Measurements from ENCODE around the gene TMEM109. TPM values are rescaled to one million over a fixed set of nuclear protein-coding genes. Genes with fewer than 3 reads are reported as not detected.

The TMEM109 gene, protein sequence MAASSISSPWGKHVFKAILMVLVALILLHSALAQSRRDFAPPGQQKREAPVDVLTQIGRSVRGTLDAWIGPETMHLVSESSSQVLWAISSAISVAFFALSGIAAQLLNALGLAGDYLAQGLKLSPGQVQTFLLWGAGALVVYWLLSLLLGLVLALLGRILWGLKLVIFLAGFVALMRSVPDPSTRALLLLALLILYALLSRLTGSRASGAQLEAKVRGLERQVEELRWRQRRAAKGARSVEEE
- total RNA-seq = 117 and 121 TPM in 2 replicates

DNA sequence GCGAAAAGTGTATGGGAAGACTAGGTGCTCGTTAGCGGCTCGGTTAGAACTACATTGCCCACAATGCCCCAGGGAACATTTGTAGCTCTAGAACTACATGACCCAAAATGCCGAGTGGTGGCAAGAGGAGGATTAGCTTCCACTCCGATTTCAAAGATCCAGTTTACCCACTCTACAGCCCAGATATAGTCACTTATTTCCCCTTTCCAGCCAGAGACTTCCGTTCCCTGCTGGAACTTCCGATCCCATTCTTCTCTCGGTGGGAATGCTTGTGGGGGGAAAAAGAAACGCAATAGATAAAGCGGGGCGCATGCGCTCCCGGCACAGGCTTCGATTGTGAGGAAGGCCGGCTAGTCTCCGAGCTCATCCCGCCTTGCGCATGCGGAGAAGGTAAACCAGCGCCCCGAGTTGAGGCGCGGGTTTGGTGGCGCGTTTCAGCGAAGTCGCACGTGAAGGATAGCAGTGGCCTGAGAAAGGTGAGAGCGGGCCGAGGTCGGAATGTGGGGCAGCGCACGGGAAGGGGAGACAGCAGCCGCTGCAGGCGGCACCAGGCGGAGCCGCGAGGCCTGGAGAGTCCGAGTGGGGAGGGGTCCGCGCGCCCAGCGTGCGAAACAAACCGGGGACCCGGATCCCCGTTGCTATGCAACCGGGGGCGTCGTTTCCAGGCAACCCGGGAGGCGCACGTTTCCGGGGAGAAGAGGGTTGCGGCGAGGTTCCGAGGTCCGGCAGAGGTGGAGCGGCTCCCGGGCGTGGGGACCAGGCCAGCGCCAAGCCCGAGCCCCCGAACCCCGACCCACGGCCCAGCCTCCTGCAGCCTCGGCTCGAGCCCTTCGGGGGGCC lies at the start of gene TMEM109:
Gene TMEM109 (plus strand): TSS at position 366 of the 840 bp plus-strand sequence. CDS start 5,536 bp downstream, outside the sequence.
- peaks cover 87% of the 10 kb centered on the region for H3K4me1 Mint-ChIP-seq

DNA sequence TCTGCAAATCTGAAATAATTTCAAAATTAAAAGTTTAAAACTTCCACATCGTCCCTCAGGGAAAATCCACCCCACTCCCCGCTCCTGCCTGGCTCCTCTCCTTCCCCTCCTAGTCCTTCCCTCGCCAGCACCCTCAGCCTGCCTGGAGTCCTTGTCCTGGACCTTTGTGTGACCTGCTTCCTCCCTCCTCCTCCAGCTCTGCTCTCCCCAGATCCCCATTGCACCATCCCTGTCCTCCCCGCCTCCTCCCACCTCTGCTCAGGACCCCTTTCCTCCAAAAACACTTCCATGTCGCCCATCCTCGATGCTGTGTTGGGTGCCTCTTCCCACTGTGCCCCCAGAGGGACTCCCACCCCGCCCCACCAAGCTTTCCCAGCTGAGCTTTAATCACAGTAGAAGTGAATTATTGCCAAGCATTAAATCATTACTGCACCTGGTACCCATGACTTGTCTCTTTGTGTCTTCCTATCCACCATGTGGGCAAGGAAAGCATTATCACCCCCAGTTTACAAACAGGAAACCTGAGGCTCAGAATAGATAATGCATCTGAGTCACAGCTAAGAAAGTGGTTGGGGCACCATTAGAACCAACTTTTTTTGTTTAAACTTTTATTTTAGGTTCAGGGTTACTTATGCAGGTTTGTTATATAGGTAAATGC lies 49.0 kb upstream of the TMEM109 start:
- CTCF ChIA-PET = interaction anchor here (0.8 kb wide), 1 partner anchor 89 kb away, joined by 3 read pairs; no protein-coding TSS in a partner anchor

More for the DNA sequence above, at the start of gene TMEM109:
- ChIA-PET CTCF (interaction anchor here (0.6 to 2.8 kb wide), 7 partner anchors 15 to 273 kb away, joined by 3 to 33 read pairs (median 8); no protein-coding TSS in a partner anchor), POLR2A (interaction anchor here (0.7 to 9.3 kb wide), 15 partner anchors 8 to 457 kb away, joined by 3 to 191 read pairs (median 7); partner anchors contain the start of genes CD6, SLC15A3, TMEM132A and TMEM138)
- Mint-ChIP-seq H3K9me3 (peaks cover 3% of the 10 kb centered on the region), H3K27me3 (no peaks in the 10 kb centered on the region), H3K27ac (peak within 1 kb of the TSS; percentile 99), H3K4me3 (peak within 1 kb of the TSS; percentile 98), H3K36me3 (ENCODE audit: low read depth) (peaks cover 23% of the 10 kb centered on the region)
- TF ChIP-seq, protein P1, sequence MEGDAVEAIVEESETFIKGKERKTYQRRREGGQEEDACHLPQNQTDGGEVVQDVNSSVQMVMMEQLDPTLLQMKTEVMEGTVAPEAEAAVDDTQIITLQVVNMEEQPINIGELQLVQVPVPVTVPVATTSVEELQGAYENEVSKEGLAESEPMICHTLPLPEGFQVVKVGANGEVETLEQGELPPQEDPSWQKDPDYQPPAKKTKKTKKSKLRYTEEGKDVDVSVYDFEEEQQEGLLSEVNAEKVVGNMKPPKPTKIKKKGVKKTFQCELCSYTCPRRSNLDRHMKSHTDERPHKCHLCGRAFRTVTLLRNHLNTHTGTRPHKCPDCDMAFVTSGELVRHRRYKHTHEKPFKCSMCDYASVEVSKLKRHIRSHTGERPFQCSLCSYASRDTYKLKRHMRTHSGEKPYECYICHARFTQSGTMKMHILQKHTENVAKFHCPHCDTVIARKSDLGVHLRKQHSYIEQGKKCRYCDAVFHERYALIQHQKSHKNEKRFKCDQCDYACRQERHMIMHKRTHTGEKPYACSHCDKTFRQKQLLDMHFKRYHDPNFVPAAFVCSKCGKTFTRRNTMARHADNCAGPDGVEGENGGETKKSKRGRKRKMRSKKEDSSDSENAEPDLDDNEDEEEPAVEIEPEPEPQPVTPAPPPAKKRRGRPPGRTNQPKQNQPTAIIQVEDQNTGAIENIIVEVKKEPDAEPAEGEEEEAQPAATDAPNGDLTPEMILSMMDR (IDR thresholded peaks at IDR 0.05) = no peak
- intact Hi-C loops (cut with micrococcal nuclease) = loop anchor here (2.0 to 5.0 kb wide), 3 partner anchors 157 to 1638 kb away; partner anchors contain the start of gene CPSF7
- ATAC-seq (ENCODE audit: low read depth) = peak; percentile 54
- peak; percentile 80 for DNase-seq

DNA sequence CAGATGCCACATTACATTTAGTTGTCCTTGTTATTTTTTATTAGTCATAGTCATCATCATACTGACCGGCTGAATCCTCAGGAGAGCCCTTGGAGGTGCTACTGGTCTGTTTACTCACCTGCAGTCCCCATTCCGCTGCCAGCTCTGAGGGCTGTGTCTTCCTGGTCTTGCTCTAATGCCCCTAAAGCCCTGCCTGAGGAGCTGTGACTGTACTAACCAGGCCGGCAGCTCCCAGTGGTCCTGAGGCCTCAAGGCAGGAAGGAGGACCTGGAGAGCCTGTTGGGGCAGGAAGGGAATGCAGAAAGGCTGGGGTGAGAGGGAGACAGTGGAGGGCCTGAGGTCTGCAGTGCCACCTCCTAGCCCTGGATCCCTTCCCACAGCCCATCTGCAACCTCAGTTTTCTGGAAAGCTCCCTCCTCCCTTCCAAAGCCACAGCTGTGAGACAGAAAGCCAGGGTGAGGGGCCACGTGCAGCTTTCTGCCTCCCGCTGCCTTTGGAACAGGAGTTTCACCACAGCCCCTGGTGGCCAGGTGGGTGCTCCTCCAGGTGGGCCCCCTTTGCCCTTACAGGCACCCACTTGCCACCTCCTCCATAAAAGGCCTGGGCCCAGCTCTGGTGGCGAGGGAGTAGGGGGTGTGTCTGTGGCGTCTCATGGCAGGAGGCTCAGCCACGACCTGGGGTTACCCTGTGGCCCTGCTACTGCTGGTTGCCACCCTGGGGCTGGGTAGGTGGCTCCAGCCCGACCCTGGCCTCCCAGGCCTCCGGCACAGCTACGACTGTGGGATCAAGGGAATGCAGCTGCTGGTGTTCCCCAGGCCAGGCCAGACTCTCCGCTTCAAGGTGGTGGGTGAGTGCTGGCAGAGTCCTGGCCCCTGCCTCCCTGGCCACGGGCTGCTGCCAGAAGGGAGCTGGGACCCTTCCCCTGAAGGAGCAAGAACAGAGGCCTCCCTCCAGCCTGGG lies 46.8 kb upstream of the TMEM109 start, which contains the start of gene ZP1:
Gene ZP1 (plus strand): TSS at position 632 of the 960 bp plus-strand sequence. CDS start 20 bp downstream, at position 652.
- DNase-seq (no peak), ATAC-seq (ENCODE audit: low read depth) (no peak)
- H3K27ac Mint-ChIP-seq = no peak within 1 kb of the TSS
- TF ChIP-seq, protein P1 (IDR thresholded peaks at IDR 0.05) = no peak
- no peaks in the 10 kb centered on the region for H3K4me1 Mint-ChIP-seq
- ChIA-PET CTCF (no interaction called here), POLR2A (no interaction called here)
- no peaks in the 10 kb centered on the region for H3K9me3 Mint-ChIP-seq
- no peak within 1 kb of the TSS for H3K4me3 Mint-ChIP-seq
- H3K36me3 Mint-ChIP-seq (ENCODE audit: low read depth) = no peaks in the 10 kb centered on the region
- intact Hi-C loops (cut with micrococcal nuclease) = no loop called here
- H3K27me3 Mint-ChIP-seq = no peaks in the 10 kb centered on the region

More for the DNA sequence above, 49.0 kb upstream of the TMEM109 start:
- no peak for DNase-seq
- no peaks in the 10 kb centered on the region for H3K9me3 Mint-ChIP-seq
- POLR2A ChIA-PET = interaction anchor here (0.6 kb wide), 1 partner anchor 515 kb away, joined by 4 read pairs; no protein-coding TSS in a partner anchor
- H3K36me3 Mint-ChIP-seq (ENCODE audit: low read depth) = no peaks in the 10 kb centered on the region
- no peaks in the 10 kb centered on the region for H3K4me1 Mint-ChIP-seq
- no peak overlapping the region for H3K27ac Mint-ChIP-seq
- H3K27me3 Mint-ChIP-seq = no peaks in the 10 kb centered on the region
- no peak for ATAC-seq (ENCODE audit: low read depth)
- no peak overlapping the region for H3K4me3 Mint-ChIP-seq
- TF ChIP-seq, protein P1 (IDR thresholded peaks at IDR 0.05) = no peak
- intact Hi-C loops (cut with micrococcal nuclease) = no loop called here

DNA sequence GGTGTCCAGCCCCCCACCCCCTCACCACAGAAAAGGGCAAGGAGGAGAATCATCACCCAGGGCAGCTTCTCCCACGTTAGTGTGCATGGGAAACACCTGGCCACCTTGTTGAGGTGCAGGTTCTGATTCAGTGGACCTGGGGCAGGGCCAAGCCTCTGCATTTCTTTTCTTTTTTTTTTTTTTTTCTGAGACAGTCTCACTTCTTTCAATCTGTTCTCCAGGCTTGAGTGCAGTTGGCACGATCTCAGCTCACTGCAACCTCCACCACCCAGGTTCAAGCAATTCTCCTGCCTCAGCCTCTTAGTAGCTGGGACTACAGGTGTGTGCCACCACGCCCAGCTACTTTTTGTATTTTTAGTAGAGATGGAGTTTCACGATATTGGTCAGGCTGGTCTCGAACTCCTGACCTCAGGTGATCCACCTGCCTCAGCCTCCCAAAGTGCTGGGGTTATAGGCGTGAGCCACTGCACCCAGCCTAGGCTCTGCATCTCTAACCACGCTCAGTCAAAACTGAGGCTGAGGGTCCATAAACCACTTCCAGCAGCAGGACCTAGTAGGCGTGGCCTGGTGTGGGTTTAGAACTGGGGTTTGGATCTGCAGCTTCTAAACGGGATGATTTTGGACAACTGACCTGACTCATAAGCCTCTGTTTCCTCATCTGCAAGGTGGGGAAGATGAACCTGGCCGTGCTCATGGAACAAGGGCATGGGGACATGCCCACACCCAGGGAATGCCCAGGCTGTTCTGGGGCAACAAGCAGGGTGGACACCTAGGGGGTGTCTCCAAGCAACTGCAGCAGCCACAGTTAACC lies 45.9 kb upstream of the TMEM109 start:
- Mint-ChIP-seq H3K27ac (no peak overlapping the region), H3K9me3 (no peaks in the 10 kb centered on the region), H3K4me3 (no peak overlapping the region), H3K27me3 (no peaks in the 10 kb centered on the region), H3K4me1 (no peaks in the 10 kb centered on the region), H3K36me3 (ENCODE audit: low read depth) (no peaks in the 10 kb centered on the region)
- TF ChIP-seq, protein P1 (IDR thresholded peaks at IDR 0.05) = no peak
- intact Hi-C loops (cut with micrococcal nuclease) = no loop called here
- ChIA-PET POLR2A (no interaction called here), CTCF (no interaction called here)
- ATAC-seq (ENCODE audit: low read depth) (no peak), DNase-seq (no peak)
